Lung (tissue), 13 donors: Measurements from ENCODE around the gene KCNMA1. TPM values are rescaled to one million over a fixed set of nuclear protein-coding genes. Genes with fewer than 3 reads are reported as not detected.

ENCODE experiments used
- ATAC-seq: fragments of 200-7000 bp; cut with Tn5 transposase; one replicate; pipeline ENCODE4 v1.9.1; 2020; ENCODE audit warnings: moderate number of reproducible peaks; ENCODE audit not compliant: insufficient read depth, low FRiP score
- DNase-seq, 3 donors: peaks; one replicate each; pipeline ENCODE4 v3.0.0-alpha.2; 2013 to 2017
- H3K27ac ChIP-seq, 2 donors: one replicate each; pipeline ENCODE4 v1.5.1; 2013; ENCODE audit warnings: mild to moderate bottlenecking in 2 of 2, moderate library complexity in 2 of 2, control low read depth in 1 of 2, inconsistent platforms in 1 of 2, low read depth in 1 of 2, low read length in 1 of 2
- H3K27me3 ChIP-seq, 3 donors: one replicate each; pipeline ENCODE4 v1.5.1; 2013; ENCODE audit warnings: low read length in 2 of 3; ENCODE audit not compliant: control insufficient read depth in 3 of 3, insufficient read depth in 3 of 3
- H3K36me3 ChIP-seq, 4 donors: one replicate each; pipeline ENCODE4 v1.5.1; 2013; ENCODE audit warnings: low read length in 4 of 4, mild to moderate bottlenecking in 1 of 4, moderate library complexity in 1 of 4; ENCODE audit not compliant: control insufficient read depth in 4 of 4, insufficient read depth in 4 of 4
- H3K4me1 ChIP-seq, 5 donors: one replicate each; pipeline ENCODE4 v1.5.1; 2013; ENCODE audit warnings: low read length in 5 of 5, mild to moderate bottlenecking in 2 of 5, moderate library complexity in 1 of 5; ENCODE audit not compliant: control insufficient read depth in 5 of 5, insufficient read depth in 5 of 5
- H3K4me3 ChIP-seq: one replicate; pipeline ENCODE4 v1.5.1; 2013; ENCODE audit warnings: mild to moderate bottlenecking, control low read depth, moderate library complexity
- H3K9ac ChIP-seq, 2 donors: one replicate each; pipeline ENCODE4 v1.5.1; 2013; ENCODE audit warnings: low read length in 2 of 2, control low read depth in 1 of 2; ENCODE audit not compliant: insufficient read depth in 1 of 2
- H3K9me3 ChIP-seq, 4 donors: one replicate each; pipeline ENCODE4 v1.5.1; 2013; ENCODE audit warnings: low read length in 3 of 4, mild to moderate bottlenecking in 1 of 4, moderate library complexity in 1 of 4; ENCODE audit not compliant: control insufficient read depth in 4 of 4, insufficient read depth in 3 of 4
- WGBS, 2 donors: extraction: QIAGEN DNeasy Blood & Tissue Kit; methylation state at CpG; one replicate each; pipeline ENCODE4 v1.1.7; 2013; 5-methylcytosine and 5-hydroxymethylcytosine counted together
- polyA plus RNA-seq, 2 donors: library from polyadenylated mRNA; stranded (reverse); fragments of 200-250 nt; gene quantifications; one replicate each; pipeline ENCODE4 v1.2.1, GENCODE V29; 2013
- small RNA-seq: library from RNA; depleted of rRNA; stranded (forward); fragments of <200 nt; gene quantifications from one replicate; pipeline ENCODE3, GENCODE V24; 2014; ENCODE audit warnings: low replicate concordance
- total RNA-seq, 2 donors: library from RNA; depleted of rRNA in 1 of 2; stranded (reverse); fragments of >200 nt in 1 of 2; gene quantifications; one replicate each; pipeline ENCODE4 v1.2.1, GENCODE V29; 2014 to 2021
- TF ChIP-seq, protein P1 (sequence below): IDR thresholded peaks from 2 replicates; pipeline ENCODE4 v1.5.1; 2012; ENCODE audit warnings: mild to moderate bottlenecking; ENCODE audit errors: control extremely low read depth, extremely low read depth
- donor health status: control.
- donor health status: control.
- donor health status: Bipolar disorder and iron deficiency.
- donor health status: healthy.
- donor health status: DM: yes; HTN: yes; CAD: no.

KCNMA1 gene
- total and polyA plus RNA-seq, 4 donors = 3.8 to 13.0 (median 5.5) TPM

- 93% methylated on average over 1 of the region's 1 CpG for WGBS, 2 donors
- Histone ChIP-seq H3K9me3 (no peaks in the 10 kb centered on the region), H3K36me3 (no peaks in the 10 kb centered on the region), H3K4me1 (no peaks in the 10 kb centered on the region), H3K27ac (no peak overlapping the region), H3K27me3 (no peaks in the 10 kb centered on the region), H3K4me3 (no peak overlapping the region), H3K9ac (no peak overlapping the region)
- DNase-seq (no peak), ATAC-seq (no peak)
- TF ChIP-seq, protein P1, sequence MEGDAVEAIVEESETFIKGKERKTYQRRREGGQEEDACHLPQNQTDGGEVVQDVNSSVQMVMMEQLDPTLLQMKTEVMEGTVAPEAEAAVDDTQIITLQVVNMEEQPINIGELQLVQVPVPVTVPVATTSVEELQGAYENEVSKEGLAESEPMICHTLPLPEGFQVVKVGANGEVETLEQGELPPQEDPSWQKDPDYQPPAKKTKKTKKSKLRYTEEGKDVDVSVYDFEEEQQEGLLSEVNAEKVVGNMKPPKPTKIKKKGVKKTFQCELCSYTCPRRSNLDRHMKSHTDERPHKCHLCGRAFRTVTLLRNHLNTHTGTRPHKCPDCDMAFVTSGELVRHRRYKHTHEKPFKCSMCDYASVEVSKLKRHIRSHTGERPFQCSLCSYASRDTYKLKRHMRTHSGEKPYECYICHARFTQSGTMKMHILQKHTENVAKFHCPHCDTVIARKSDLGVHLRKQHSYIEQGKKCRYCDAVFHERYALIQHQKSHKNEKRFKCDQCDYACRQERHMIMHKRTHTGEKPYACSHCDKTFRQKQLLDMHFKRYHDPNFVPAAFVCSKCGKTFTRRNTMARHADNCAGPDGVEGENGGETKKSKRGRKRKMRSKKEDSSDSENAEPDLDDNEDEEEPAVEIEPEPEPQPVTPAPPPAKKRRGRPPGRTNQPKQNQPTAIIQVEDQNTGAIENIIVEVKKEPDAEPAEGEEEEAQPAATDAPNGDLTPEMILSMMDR = no peak
Measured at GRCh38 chr10:76830218-76830617, 807.4 kb downstream of the KCNMA1 start.

DNA sequence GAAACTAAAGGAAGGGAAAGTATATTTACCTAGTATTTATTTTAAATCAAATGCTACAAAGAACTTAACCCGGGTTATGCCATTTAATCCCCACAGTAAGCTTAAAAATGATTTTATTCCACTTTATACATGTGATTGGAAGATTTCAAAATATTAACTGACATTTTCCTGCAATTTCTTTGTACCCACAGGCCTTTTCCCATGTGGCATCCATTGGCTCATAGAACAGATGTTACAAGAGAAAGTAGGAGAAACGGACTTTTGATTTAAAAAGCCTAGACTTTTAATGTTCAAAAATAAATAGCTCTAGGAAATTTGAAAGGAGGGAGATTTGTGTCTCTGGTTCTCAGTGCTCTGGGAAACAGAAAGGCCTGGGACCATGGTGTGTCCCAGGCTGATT, 807.9 kb downstream of the KCNMA1 start:
- TF ChIP-seq, protein P1 = no peak
- Histone ChIP-seq H3K9ac (no peak overlapping the region), H3K36me3 (no peaks in the 10 kb centered on the region), H3K27me3 (no peaks in the 10 kb centered on the region), H3K9me3 (no peaks in the 10 kb centered on the region), H3K4me1 (no peaks in the 10 kb centered on the region), H3K4me3 (no peak overlapping the region), H3K27ac (no peak overlapping the region)
- 46 to 70% methylated on average over 2 of the region's 2 CpGs for WGBS, 2 donors
- no peak for ATAC-seq
- DNase-seq = no peak

Small RNA genes within 50 kb of the gene (small RNA-seq; reads per million reads assigned to genes)
- gene ATP5MC1P8 (not detected), gene COX6CP15 (not detected), gene RF00322 (not detected), gene RNA5SP321 (not detected)
